Hepatocyte (in vitro differentiated cells): ENCODE results near the gene LDLRAD4.

Experiments
- EZH2 ChIP-seq: fragments of 200-600 bp; sonication (generic); IDR thresholded peaks from 2 replicates; pipeline ENCODE4 v1.6.1; 2016; ENCODE audit warnings: antibody characterized with exemption, mild to moderate bottlenecking, borderline replicate concordance
- EZH2phosphoT487 ChIP-seq: fragments of 200-600 bp; sonication (generic); IDR thresholded peaks from one replicate; pipeline ENCODE4 v1.6.1; 2018; ENCODE audit warnings: antibody characterized with exemption, mild to moderate bottlenecking, low read depth, moderate library complexity; ENCODE audit not compliant: unreplicated experiment, severe bottlenecking
- TF ChIP-seq, protein P1 (sequence below): fragments of 200-600 bp; sonication (generic); IDR thresholded peaks from 2 replicates; pipeline ENCODE4 v1.5.1; 2016; ENCODE audit warnings: antibody characterized with exemption, mild to moderate bottlenecking; ENCODE audit not compliant: poor library complexity

- TF ChIP-seq EZH2 (no peak), EZH2phosphoT487 (no peak)
- TF ChIP-seq, protein P1, sequence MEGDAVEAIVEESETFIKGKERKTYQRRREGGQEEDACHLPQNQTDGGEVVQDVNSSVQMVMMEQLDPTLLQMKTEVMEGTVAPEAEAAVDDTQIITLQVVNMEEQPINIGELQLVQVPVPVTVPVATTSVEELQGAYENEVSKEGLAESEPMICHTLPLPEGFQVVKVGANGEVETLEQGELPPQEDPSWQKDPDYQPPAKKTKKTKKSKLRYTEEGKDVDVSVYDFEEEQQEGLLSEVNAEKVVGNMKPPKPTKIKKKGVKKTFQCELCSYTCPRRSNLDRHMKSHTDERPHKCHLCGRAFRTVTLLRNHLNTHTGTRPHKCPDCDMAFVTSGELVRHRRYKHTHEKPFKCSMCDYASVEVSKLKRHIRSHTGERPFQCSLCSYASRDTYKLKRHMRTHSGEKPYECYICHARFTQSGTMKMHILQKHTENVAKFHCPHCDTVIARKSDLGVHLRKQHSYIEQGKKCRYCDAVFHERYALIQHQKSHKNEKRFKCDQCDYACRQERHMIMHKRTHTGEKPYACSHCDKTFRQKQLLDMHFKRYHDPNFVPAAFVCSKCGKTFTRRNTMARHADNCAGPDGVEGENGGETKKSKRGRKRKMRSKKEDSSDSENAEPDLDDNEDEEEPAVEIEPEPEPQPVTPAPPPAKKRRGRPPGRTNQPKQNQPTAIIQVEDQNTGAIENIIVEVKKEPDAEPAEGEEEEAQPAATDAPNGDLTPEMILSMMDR: no peak
These were observed 346.7 kb downstream of the LDLRAD4 start for GRCh38 chr18:13565228-13565627.
